HFF-Myc (cell line): ENCODE results near the gene NRP1.

ENCODE experiments used
- DNase-seq: peaks from one replicate; pipeline ENCODE4 v3.0.0-alpha.2; 2011; ENCODE audit warnings: low read depth; ENCODE audit errors: extremely low read depth
- H3K4me3 ChIP-seq: replicated peaks from 2 replicates; pipeline ENCODE4 v1.5.1; 2011; ENCODE audit warnings: low read depth, mild to moderate bottlenecking, control low read depth, low read length
- CTCF ChIP-seq: IDR thresholded peaks from 2 replicates; pipeline ENCODE4 v1.5.1; 2012; ENCODE audit warnings: mild to moderate bottlenecking, low read depth, low read length, control low read depth; ENCODE audit errors: missing control alignments

Gene NRP1

GRCh38 chr10:33147013-33147310 is 187.5 kb downstream of the NRP1 start:
- TF ChIP-seq CTCF = no peak
- no peak for DNase-seq
- H3K4me3 ChIP-seq = no peak overlapping the region

- no peak for TF ChIP-seq CTCF
- H3K4me3 ChIP-seq = no peak overlapping the region
- no peak for DNase-seq
Measured at GRCh38 chr10:33146189-33147012, 188.1 kb downstream of the NRP1 start.

GRCh38 chr10:33145451-33146188 is 188.8 kb downstream of the NRP1 start:
- DNase-seq = no peak
- no peak for TF ChIP-seq CTCF
- no peak overlapping the region for H3K4me3 ChIP-seq

GRCh38 chr10:33143160-33143728 is 191.2 kb downstream of the NRP1 start:
- no peak overlapping the region for H3K4me3 ChIP-seq
- no peak for TF ChIP-seq CTCF
- DNase-seq = no peak

GRCh38 chr10:33142295-33142694 is 192.2 kb downstream of the NRP1 start:
- TF ChIP-seq CTCF = no peak
- DNase-seq = no peak
- H3K4me3 ChIP-seq = no peak overlapping the region

GRCh38 chr10:33141251-33141650 is 193.2 kb downstream of the NRP1 start:
- TF ChIP-seq CTCF = no peak
- H3K4me3 ChIP-seq = no peak overlapping the region
- no peak for DNase-seq
